Fibroblast of villous mesenchyme (primary cell): ENCODE measurements around the gene HSCB. TPM values are rescaled to one million over a fixed set of nuclear protein-coding genes. Genes with fewer than 3 reads are reported as not detected.

ENCODE experiments used
- DNase-seq: peaks from one replicate; pipeline ENCODE4 v3.0.0-alpha.2; 2010; ENCODE audit warnings: low read depth
- H3K4me3 ChIP-seq: 2 replicates; pipeline ENCODE4 v1.5.1; 2011; ENCODE audit warnings: low read depth, mild to moderate bottlenecking, low read length
- CTCF ChIP-seq: IDR thresholded peaks from 2 replicates; pipeline ENCODE4 v1.5.1; 2012; ENCODE audit warnings: low read depth, mild to moderate bottlenecking, low read length; ENCODE audit not compliant: insufficient read depth
- total RNA-seq: library from RNA; depleted of rRNA; stranded (reverse); fragments of >200 nt; gene quantifications from 2 replicates; pipeline ENCODE4 v1.2.3, GENCODE V29; 2012

Gene HSCB
- total RNA-seq, 1 donor: 11.2 TPM

DNA sequence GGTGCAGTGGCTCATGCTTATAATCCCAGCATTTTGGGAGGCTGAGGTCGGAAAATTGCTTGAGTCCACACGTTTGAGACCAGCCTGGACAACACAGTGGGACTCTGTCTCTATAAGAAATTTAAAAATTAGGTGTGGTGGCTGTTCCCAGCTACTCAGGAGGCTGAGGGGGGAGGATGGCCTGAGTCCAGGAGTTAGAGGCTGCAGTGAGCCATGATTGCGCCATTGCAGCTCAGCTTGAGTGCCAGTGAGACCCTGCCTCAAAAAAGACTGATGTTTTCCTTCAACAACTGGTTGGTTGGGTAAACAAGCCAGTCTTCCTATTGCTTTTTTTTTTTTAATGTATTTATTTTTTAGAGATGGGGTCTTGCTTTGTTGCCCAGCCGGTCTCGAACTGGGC is 49.3 kb downstream of the HSCB start:
- TF ChIP-seq CTCF: no peak
- no peak for DNase-seq
- H3K4me3 ChIP-seq: no peak overlapping the region

DNA sequence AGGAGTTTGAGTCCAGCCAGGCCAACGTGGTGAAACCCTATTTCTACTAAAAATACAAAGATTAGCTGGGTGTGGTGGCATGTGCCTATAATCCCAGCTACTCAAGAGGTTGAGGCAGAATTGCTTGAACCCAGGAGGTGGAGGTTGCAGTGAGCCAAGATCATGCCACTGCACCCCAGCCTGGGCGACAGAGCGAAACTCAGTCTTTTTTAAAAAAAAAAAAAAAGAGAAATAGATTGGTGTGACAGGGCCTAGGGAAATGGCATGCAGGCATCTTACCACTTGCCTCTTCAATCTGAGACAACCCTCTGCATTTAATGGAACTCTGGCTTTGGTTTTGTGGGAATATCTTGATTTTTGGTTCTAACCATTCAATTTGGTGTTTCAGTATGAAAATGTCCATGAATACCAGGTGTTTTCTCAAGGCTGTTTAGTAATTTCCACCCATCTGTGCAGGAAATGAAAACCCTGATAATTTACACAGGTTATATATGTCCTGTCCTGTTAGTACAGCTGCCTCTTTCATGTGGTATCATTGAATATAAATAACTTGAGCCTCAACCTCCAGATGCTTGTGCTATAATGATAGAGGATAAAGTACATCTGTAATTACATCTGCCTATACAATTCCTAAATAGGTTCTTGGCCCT is 50.1 kb downstream of the HSCB start:
- DNase-seq: peak; percentile 58
- TF ChIP-seq CTCF: no peak
- H3K4me3 ChIP-seq: no peak overlapping the region

- TF ChIP-seq CTCF: no peak
- DNase-seq: no peak
- H3K4me3 ChIP-seq: no peak overlapping the region
These were observed 50.9 kb downstream of the HSCB start for GRCh38 chr22:28792491-28793383.

DNA sequence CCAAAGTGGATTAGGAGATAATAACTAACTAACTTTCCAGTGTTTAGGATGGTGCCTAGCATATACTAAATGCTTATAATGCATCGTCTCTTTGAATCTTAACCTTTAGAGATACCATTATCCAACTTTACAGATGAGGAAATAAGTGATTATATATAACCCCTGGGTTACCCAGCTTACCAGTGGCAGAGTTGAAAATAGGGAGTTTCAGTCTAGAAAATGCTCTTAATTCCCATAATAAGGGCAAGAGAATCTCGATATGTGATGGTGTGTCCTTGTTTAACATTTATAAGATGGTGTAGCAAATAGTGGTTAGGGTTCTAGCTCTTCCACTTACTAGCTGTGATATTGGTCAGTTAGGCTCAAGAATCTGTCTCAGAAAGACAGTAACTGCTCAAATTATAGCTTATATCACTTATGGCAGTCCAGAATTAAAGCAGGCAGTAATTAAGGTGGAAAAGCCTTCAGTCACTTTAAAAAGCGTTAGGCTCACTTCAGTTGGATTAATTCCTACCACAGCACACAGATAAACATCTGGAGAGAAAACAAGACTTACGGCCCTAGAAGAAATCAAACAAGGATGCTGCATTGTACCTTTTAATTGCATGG is 52.2 kb downstream of the HSCB start:
- DNase-seq: no peak
- no peak for TF ChIP-seq CTCF
- no peak overlapping the region for H3K4me3 ChIP-seq

DNA sequence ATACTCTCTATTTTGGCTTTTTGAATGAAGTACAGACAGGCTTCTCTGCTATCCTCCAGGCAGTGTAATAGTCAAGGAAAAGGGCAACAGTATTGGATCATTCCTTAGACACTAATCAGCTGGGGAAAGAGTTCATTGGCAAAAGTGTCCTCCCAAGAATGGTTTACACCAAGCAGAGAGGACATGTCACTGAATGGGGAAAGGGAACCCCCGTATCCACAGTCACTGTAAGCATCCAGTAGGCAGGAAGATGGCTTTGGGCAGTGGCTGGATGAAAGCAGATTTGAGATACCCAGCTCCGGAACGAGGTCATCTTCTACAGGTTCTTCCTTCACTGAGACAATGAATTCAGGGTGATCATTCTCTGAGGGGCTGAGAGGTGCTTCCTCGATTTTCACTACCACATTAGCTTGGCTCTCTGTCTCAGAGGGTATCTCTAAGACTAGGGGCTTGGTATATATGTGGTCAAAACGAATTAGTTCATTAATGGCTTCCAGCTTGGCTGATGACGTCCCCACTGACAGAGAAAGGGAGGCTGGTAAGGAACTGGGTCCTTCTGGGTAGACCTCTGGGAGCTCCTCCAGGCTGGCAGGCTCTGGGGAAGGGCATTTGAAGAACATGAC is 53.3 kb downstream of the HSCB start:
- no peak for TF ChIP-seq CTCF
- no peak overlapping the region for H3K4me3 ChIP-seq
- DNase-seq: no peak

DNA sequence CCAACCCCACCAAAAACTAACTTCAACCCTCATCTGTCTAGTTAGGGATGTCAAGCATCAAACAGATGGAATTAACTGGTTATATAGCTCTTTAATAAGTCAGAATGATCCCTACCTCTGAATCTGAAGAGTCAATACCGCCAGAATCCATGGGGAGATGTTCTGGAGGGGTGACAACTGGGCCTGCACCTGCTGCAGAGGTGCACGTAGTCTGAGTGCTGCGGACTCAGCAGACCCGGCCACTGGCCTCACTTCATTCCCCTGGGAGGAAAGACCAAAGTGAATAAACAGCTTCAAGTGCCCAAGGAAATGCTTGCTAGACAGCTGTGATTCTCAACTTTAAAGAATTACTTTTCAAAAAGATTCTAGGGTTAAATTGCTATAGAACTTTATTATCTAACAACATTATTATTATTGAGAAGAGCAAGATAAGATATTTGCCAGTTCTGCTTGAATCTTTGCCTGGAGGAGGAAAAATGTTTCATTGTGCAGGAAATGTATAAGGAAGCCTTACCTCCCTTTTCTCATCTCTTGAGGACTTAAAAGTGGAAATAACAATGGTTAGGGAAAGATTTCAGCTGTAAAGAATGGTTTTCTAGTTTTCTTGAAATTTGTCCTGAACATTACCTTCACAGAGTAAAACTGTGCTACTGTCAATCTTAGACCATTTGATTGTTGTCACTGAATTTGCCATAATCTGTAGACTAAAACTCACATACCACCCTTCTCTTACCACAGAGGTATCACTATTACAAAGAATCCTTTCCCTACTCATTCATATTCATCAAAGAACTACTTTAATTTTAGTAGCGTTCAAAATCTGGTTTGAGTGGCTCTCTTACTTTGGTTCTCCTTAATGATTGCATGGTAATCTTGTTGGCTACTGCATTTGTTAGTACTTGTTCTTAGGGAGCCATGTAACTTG is 54.4 kb downstream of the HSCB start:
- TF ChIP-seq CTCF: no peak
- H3K4me3 ChIP-seq: no peak overlapping the region
- DNase-seq: no peak
